ENCODE measurements around the gene NUCB1.
"Not testable (repeated sequence)": the region's sequence is repeated elsewhere in the genome, so short reads cannot be mapped to it uniquely, and the experiment has no call there.

Gene NUCB1

DNA sequence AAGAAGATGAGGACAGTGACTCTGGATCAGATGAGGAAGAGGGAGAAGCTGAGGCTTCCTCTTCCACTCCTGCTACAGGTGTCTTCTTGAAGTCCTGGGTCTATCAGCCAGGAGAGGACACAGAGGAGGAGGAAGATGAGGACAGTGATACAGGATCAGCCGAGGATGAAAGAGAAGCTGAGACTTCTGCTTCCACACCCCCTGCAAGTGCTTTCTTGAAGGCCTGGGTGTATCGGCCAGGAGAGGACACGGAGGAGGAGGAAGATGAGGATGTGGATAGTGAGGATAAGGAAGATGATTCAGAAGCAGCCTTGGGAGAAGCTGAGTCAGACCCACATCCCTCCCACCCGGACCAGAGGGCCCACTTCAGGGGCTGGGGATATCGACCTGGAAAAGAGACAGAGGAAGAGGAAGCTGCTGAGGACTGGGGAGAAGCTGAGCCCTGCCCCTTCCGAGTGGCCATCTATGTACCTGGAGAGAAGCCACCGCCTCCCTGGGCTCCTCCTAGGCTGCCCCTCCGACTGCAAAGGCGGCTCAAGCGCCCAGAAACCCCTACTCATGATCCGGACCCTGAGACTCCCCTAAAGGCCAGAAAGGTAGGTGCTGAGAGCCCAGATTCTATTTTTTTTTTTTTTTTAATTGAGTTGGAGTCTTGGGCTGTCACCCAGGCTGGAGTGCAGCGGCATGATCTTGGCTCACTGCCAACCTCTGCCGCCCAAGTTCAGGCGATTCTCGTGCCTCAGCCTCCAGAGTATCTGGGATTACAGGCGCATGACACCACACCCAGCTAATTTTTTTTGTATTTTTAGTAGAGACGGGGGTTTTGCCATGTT lies 25.6 kb upstream of the NUCB1 start:
- DNase-seq: no peak

DNA sequence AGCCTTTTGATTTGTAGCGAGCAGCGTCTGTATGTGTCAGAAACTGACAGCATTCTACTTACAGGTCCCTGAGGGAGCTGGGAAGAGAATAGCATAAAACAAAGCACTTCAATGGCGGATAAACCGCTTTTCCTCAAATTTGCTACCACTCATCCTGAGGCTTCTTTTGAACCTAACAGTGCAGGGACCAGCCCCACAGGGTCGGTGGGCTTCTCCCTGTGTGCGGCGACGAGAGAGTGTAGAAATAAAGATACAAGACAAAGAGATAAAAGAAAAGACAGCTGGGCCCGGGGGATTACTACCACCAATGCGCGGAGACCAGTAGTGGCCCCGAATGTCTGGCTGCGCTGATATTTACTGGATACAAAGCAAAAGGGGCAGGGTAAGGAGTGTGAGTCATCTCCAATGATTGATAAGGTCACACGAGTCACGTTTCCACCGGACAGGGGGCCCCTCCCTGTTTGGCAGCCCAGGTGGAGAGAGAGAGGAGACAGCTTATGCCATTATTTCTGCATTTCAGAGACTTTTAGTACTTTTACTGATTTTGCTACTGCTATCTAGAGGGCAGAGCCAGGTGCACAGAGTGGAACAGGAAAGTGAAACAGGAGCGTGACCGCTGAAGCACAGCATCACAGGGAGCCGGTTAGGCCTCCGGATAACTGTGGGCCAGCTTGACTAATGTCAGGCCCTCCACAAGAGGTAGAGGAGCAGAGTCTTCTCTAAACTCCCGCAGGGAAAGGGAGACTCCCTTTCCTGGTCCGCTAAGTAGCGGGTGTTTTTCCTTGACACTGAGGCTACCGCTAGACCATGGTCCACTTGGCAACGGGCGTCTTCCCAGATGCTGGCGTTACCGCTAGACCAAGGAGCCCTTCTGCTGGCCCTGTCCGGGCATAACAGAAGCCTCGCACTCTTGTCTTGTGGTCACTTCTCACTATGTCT lies 23.8 kb upstream of the NUCB1 start:
- DNase-seq: peak in 1 of 4 experiments; percentile 20

DNA sequence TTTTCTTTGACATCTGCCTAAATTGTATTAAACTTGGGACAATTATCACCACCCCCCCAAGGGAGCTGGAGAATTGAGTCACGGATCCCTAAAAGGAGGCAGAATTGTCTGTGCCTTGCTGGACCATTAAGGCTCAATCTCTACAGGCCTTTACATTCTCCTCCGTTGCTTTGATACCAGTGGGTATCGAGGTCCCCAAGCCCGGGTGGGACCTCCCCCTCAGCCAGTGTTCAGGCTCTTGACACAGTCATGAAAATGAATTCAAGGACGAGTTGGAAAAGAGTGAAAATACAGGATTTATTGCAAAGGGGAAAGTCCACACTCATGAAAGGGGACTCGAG lies 22.3 kb upstream of the NUCB1 start:
- no peak for DNase-seq

DNA sequence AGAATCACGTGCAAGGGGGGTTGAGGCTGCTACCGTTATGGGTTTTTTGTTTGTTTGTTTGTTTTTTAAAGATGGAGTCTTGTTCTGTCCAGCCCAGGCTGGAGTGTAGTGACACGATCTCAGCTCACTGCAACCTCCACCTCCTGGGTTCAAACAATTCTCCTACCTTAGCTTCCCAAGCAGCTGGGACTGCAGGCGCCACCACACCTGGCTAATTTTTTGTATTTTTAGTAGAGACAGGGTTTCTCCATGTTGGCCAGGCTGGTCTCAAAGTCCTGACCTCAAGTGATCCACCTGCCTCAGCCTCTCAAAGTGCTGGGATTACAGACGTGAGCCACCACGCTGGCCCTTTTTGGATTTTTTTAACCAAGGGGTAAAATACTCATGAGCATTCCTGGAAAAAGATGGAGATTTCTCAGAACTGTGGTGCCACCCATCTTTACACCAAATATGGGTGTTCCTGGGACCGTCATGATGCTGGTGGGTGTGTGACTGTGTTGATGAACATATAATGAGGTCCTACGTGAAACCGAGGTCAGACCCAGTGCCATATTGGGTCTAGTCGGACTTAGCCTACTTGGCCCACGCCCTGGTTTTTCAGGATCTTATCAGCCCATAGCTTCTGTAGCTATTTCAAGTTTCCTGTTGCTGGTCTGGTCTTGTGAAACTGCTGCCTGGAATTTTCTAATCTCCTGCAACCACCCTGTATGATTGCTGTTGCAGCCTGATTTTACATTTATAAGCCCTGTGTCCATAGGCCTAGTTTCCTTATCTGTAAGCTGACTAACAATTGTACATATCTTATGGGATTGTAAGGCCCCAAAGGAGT lies 21.7 kb upstream of the NUCB1 start:
- DNase-seq: no peak

DNA sequence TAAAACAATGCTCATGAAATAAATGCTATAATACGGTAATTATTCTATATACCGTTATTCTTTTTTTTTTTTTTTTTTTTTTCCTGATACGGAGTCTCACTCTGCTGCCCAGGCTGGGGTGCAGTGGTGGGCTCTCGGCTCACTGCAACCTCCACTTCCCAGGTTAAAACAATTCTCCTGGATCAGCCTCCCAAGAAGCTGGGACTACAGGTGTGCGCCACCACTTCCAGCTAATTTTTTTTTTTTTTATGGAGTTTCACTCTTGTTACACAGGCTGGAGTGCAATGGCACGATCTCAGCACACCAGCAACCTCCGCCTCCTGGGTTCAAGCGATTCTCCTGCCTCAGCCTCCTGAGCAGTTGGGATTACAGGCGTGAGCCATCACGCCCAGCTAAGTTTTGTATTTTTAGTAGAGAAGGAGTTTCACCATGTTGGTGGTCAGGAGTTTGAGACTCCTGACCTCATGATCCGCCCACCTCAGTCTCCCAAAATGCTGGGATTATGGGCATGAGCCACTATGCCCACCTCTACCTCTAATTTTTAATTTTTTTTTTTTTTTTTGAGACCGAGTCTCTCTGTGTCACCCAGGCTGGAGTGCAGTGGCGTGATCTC lies 21.0 kb upstream of the NUCB1 start:
- no peak for DNase-seq

DNA sequence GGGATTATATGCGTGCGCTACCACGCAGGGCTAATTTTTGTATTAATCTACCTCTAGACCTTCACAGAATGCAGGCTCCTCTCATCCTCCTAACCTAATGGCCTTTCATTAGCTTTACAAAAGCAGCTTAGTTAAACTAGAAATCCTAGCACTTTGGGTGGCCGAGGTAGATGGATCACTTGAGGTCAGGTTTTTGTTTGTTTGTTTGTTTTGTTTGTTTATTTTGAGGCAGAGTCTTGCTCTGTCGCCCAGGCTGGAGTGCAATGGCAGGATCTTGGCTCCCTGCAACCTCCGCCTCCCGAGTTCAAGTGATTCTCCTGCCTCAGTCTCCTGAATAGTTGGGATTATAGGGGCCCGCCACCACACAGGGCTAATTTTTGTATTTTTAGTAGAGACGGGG lies 20.4 kb upstream of the NUCB1 start:
- not testable (repeated sequence) for DNase-seq

DNA sequence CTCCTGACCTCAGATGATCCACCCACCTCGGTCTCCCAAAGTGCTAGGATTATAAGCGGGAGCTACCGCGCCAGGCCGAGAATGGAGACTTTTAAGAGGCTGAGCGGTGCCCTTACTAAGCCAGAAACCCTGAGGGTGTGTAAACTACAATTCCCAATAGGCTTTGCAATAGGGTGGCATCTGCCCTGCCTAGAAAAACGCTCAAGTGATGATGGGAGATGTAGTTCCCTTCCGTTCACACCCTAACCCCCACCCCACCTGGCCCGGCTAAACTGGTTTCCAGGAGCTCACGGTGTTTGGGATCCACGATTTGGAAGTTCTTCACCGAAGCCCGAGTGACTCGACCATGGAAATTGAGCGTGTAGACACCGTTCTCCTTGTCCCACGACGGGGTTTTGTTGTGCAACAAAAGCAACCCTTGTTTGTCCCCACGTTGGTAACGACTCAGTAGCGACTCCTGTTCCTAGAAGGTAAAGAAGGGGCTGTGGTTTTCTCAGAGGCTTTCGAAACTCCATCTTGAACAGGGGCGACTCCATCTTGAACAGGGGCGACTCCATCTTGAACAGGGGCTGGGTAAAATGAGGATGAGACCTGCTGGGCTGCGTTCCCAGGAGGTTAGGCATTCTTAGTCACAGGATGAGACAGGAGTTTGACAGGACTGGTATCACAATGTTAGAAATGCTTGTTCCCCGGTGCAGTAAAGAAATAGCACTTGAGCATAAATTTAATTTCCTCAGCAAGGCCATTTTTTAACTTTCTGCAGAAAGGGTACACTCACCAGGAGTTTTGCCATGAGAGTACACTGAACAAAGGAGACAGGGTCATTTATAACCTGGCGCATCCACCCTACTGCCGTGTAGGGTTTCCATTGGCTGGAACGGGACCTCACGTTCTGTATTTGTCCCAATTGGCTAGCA lies 18.1 kb upstream of the NUCB1 start:
- no peak for DNase-seq

DNA sequence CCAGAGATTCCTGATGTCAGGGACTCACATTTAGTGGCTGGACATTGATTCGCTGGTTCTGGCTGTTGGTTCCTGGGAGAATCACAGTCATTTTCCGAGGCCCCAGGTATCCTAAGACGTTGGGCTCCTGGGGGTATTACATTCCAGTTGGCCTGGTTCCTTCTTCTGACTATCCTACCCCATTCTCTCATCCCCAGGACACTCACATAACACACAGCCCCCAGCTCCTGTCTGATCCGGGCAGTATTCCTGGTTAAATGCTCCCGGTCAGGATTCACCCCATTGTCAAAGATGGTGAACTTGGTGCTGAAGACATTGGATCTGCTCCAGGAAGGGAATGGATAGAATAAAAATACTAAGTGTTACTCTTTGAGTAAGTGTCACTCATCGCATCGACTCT lies 16.4 kb upstream of the NUCB1 start:
- DNase-seq: no peak

DNA sequence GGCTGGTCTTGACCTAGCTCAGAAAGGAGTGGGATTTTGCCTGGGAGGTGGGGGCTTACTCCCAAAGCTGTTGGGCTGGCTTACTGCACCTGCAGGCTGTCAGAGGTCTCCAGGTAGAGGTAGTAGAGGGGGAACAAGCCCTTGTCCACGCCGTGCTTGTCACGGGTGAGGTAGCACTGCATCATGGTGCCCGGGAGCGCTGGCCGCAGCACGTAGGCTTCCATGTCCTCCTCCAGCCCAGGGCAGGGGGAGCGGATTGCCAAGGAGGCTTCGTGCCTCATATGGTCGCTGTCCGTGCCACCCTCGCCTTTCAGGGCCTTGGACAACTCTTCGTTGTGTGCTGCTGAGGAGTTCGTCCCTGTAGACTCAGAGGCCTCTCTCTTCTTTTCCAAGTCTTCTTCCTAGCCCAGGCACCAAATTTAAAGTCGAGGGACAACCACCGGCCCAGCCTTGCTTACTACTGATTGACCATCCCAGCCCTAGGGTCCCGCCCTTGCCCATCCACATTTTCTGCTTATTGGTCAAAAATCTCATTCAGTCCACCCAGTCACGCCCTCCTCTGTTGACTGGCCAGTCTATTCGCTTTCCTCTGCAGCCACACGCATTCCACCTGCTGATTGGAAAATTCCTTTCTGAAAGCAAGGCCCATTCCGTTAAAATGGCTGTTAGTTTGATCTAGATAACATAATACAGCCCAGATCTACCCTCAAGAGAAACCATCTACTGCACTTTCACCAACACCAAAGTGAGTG lies 12.1 kb upstream of the NUCB1 start:
- DNase-seq: no peak

DNA sequence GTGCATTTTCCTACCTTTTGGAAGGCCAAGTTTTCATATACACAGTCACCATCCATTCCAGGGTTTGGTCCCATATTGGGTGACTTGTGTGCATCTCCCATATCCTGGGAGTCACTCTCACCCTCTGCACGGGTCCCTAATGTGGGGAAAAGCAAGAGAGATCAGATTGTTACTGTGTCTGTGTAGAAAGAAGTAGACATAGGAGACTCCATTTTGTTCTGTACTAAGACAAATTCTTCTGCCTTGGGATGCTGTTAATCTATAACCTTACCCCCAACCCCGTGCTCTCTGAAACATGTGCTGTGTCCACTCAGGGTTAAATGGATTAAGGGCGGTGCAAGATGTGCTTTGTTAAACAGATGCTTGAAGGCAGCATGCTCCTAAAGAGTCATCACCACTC lies 10.6 kb upstream of the NUCB1 start:
- DNase-seq: not testable (repeated sequence)

DNA sequence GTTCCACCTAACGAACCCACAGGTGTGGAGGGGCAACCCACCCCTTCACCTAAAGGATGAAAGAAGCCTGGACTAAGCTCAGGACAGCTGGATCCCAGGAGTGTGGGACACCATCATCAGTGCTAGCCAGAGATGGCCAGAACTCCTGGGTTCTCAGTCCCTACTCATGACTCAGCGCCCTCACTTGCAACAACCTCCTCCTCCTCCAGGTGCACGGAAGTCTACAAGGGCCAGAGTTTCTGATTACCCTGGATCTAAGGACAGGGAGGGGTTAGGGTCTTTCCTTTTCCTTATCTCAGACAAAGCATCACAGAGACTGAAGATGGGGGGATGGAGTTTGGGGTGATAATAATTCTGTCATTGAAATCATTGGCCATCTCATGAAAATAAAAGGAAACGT lies 9.6 kb upstream of the NUCB1 start:
- DNase-seq: no peak

DNA sequence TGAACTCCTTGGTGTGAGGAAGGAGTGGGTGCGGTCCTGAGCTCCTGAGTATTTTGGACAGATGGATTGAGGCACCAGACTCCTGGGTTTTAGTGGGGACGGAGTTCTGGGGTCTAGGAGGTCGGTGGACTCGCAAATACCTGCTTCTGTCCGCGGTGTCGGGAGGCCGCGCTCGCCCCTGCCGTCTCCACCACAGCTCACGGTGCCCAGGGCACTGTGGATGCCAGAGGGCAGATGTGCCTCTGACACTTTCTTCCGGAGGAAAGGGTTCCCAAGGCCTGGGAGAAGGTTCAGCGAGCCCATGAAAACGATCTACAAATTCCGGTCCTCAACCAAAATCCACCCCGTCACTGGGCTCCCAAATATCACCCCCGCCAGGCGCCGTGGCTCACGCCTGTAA lies 4.9 kb upstream of the NUCB1 start:
- DNase-seq: no peak

DNA sequence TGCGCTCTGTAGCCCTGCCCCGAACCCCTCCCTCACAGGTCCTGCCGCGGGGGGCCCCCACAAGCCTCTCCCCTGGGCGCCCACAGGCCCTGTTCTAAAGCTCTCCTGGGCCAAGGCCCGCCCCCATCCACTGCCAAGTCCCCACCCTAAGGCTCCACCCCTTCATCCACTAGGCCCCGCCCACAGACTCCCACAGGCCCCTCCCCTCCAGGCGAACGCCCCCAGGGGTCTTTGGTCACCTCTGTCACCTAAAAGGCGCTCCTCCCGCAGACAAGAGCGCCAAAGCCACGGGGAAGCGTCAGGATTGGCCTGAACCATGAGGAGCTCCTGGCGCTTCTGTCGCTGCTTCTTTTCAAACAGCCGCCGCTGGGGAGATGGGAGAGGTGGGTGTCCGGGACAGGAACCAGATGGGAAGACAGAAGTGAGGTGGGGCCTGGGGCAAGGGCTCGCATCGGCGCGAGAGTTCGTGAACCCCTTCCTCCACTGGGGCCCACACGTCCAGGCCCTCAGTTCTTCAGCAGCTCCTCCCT lies 3.9 kb upstream of the NUCB1 start:
- peak in 2 of 4 experiments; percentile 15 to 37 for DNase-seq

DNA sequence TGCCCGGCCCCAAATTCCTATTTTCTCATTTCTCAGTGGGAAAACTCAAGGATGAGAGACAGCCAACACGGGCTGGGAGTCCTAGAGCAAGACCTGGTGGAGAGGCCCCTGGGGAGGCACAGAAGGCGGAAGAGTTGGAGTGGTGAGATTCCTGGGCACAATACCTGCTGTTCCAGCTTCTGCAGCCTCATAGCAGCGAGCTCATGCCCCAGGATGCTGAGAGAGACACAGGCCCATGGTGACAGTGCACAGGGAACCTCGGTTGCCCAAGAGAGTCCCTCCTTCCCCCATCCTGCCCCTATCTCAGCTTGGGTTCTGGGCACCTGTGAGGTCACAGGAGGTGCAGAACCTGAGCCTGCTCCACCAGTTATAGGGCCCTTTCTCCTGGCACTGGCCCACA lies 2.9 kb upstream of the NUCB1 start:
- DNase-seq: no peak

DNA sequence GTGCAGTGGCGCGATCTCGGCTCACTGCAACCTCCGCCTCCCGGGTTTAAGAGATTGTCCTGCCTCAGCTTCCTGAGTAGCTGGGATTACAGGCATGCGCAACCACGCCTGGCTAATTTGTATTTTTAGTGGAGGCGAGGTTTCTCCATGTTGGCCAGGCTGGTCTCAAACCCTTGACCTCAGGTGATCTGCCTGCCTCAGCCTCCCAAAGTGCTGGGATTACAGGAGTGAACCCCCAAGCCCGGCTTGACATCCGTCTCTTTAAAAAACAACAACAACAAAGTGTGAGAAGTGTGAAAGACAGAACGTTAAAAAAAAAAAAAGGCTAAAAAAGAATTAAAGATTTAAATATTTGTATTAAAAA lies 744 bp upstream of the NUCB1 start:
- not testable (repeated sequence) for DNase-seq

DNA sequence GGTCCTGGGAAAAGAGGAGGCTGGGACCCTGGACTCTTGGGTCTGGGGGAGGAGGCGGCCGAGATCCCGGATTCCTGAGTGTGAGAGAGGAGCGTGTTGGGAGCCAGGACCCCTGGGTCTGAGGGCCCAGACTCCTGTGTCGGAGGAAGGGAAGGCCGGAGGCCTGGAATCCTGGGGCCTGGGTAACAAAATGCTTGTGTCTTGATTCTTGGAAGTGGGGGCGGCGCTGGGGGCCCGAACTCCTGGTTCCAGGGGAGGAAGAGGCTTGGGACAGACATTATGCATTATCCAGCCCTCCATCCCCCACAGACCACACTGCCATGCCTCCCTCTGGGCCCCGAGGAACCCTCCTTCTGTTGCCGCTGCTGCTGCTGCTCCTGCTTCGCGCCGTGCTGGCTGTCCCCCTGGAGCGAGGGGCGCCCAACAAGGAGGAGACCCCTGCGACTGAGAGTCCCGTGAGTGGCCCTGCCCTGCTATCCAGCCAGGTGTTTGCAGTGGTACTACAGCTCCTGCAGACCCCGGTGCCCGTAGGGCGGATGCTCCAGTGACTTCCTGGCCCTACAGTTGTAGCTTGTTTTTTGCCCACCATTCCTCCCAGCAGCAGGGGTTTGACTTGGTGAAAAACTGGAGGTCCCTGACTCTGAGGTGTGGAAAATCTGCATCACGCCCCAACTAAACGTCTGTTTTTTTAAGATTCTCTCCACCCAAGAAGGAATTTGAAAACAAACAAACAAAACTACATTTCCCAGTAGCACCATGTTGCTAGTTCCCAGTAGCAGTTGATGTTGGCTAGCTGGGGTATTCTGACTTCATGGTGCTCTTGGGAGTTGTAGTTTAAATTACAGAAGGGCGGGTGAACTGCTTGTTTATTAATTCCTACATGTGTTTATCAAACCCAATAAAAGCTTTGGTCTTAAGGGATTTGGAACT lies 630 bp downstream of the NUCB1 start:
- DNase-seq: no peak

DNA sequence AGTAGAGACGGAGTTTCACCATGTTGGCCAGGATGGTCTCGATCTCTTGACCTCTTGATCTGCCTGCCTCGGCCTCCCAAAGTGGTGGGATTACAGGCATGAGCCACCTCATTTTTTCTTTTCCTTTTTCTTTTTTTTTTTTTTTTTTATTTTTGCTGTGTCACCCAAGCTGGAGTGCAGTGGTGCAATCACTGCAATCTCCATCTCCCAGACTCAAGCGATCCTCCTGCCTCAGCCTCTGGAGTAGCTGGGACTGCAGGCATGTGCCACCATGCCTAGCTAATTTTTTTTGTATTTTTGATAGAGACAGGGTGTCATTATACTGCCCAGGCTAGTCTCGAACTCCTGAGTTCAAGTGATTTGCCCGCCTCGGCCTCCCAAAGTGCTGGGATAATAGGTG lies 2.2 kb downstream of the NUCB1 start:
- not testable (repeated sequence) for DNase-seq

DNA sequence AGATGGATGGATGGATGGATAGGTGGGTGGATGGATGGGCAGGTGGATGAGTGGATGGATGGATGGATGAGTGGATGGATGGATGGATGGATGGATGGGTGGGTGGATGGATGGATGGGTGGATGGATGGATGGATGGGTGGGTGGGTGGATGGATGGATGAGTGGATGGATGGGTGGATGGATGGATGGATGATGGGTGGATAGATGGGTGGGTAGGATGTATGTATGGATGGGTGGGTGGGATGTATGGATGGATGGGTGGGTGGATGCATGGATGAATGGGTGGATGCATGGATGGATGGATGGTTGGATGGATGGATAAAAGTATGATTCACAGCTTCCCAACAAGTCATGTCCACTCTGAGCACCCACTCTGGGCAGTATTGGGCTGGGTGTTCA lies 3.7 kb downstream of the NUCB1 start:
- not testable (repeated sequence) for DNase-seq

DNA sequence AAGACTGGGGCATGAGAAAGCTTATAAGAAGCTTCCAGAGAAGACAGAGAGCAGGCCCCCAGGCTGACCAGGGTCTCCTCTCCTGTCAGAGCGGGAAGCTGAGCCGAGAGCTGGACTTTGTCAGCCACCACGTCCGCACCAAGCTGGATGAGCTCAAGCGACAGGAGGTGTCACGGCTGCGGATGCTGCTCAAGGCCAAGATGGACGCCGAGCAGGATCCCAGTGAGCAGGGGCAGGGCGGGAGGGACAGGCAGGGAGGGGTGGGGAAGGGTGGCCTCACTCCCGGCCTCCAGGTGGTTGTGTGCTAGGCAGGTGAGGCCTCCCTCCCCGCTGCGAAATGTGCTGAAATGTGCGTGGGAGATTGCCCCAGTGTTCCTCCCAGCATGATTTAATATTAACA lies 5.6 kb downstream of the NUCB1 start:
- no peak for DNase-seq

DNA sequence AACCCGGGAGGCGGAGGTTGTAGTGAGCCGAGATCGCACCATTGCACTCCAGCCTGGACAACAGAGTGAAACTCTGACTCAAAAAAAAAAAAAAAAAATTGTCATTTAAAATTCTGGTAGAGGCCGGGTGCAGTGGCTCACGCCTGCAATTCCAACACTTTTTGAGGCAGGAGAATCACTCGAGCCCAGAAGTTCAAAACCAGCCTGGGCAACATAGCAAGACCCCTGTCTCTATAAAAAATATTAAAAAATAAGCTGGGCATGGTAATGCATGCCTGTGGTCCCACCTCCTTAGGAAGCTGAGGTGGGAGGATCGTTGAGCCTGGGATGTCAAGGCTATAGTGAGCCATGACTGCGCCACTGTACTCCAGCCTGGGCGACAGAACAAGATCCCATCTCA lies 6.2 kb downstream of the NUCB1 start:
- no peak for DNase-seq
